Islet of Langerhans (tissue), 1 donor: ENCODE measurements around the gene FGF12.

Experiments used
- FAIRE-seq: peaks from one replicate; lab custom pipeline; 2011; peaks lifted over from hg19 to GRCh38; lab: Jason Lieb, UNC

FGF12 gene

DNA sequence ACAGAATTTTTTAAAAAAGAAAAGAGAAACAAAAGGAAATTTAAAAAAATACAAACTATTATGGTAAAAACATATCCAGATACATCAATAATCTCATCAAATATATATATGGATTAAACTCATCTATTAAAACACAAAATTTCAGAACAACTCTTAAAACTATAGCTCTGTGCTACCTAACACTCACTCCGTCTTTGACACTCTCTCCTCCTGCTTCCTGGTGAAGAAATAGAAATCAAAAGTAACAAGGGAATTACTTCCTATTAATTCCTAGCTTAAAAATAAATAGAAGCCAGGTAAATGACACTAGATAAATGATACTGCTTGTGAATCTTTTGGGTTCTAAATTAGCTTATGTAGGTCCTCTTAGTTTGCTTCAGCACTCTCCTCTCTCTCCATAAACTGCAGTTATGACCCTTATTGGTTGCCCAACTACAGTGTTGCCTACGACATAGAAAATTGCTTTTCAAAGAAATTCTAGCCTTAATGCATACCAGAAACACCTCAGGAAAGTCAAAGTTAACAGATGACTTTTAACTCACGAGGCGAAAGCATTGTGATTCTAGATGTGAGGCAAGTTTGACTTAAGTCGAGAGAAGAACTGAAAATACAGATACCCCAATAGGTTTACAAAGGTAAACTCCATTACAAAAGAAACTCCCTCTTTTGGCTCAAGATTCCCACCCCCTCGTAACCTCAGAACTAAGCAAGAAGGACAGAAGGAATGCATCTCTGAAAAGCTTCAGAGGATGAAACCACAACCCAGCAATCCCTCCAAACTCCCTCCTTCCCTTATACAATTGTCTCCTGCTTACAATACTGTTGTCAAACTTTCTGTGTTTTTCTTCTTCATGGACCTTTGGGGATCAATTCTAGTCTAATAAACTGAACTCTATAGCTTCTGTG, 394.7 kb downstream of the FGF12 start:
- FAIRE-seq = peak; percentile 65

- FAIRE-seq = peak; percentile 88
Observed at GRCh38 chr3:192331749-192332385, 395.5 kb downstream of the FGF12 start.

GRCh38 chr3:192326656-192327055, 400.7 kb downstream of the FGF12 start:
- FAIRE-seq = no peak

DNA sequence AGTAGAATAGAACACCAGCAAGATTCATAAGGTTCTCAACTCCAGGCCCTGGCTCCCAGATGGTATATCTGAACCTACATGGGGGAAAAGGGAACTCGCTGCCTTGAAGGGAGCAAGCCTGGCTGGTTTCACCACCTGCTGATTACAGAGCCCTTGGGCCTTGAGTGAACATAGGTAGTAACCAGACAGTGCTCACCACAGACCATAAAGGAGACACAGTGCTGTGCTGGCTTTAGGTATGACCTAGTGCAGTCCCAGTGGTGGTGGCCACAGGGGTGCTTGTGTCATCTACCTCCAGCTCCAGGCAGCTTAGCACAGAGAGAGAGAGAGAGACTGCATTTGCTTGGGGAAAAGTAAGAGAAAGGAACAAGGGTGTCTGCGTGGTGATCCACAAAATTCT, 409.8 kb downstream of the FGF12 start:
- FAIRE-seq = no peak

DNA sequence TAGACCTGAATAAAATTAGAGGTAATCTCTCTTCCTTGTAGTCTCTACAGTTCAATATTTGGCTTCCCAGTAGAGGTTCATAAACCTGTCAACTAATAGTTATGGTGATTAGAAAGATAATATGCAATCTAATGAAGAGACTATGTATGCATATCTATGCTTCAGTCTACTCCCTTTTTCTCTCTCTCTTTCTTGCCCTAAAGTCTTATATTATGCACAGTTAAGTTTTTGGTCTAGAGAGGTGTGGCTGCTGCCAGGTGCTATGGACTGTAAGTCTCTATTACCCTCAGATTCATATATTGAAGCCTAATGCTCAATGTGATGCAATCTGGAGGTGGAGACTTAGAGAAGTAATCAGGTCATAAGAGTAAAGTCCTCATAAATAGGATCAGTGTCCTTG, 413.7 kb downstream of the FGF12 start:
- FAIRE-seq = no peak

GRCh38 chr3:192307631-192308030, 419.7 kb downstream of the FGF12 start:
- FAIRE-seq = no peak

DNA sequence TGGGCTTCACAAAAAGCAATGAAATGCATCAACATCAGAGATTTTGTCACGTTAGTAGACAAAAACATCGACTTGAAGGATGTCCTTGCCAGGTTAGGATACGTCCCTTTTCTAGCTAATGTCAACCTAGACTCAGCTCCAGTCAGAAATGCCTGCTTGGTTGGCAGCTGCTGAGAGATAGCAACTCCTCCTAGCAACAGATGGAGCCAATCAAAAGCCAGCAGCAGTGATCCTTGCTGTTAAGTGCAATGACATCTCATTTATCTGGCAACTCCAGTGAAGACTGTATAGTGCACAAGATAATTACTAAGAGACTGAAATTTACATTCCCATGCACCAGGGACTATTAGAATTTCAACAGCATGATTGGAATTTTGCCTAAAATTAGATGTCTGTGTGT, 424.1 kb downstream of the FGF12 start:
- FAIRE-seq = no peak

DNA sequence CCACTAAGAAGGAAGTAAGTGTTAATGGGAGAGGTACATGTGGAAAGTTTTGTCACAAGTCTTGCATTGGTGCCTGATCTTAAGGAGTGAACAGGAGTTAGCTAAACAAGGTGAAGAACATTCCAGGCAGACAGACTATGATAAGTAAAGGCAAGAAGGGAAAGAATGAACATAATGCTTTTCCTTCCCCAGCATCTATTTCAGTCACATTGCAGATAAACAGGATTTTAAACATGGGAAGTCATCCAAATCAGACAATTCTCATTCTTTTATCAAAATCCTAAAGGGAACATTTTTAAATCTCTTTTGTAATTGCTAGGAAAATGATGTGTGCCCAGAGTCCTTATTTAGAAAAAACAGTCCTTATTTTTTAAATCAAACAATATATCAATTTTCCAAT, 424.6 kb downstream of the FGF12 start:
- FAIRE-seq = peak; percentile 49

GRCh38 chr3:192299921-192300320, 427.4 kb downstream of the FGF12 start:
- no peak for FAIRE-seq

- FAIRE-seq = no peak
Observed at GRCh38 chr3:192296845-192297244, 430.5 kb downstream of the FGF12 start.

- FAIRE-seq = no peak
Observed at GRCh38 chr3:192284443-192285072, 442.8 kb downstream of the FGF12 start.

DNA sequence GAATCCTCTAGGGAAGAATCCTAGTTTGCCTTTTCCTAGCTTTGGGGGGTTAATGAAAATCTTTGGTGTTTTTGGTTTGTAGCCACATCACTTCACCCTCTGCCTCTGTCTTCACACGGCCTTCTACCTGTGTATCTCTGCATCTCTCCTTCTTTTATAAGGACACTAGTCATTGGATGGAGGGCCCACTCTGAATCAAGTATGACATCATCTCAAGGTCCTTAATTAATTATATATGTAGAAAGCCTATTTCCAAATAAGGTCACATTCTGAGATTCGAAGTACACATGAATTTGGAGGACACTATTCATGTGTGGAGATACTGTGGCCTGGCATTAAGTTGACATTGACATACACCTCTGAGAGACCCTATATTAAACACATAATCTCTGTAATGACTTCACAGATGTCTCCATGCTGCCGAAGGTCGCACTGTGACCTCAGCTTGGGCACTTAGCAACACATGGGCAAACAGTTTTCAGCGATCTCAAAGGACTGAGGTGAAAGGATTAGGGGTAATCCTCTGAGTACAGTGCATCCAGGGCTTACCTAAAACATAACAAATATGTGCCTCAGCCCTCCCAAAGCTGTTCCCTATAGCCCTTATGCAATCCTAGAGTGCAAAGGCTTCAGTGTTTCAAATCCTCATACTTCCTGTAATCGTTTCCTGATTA, 446.0 kb downstream of the FGF12 start:
- no peak for FAIRE-seq

GRCh38 chr3:192279664-192280063, 447.7 kb downstream of the FGF12 start:
- FAIRE-seq = no peak

DNA sequence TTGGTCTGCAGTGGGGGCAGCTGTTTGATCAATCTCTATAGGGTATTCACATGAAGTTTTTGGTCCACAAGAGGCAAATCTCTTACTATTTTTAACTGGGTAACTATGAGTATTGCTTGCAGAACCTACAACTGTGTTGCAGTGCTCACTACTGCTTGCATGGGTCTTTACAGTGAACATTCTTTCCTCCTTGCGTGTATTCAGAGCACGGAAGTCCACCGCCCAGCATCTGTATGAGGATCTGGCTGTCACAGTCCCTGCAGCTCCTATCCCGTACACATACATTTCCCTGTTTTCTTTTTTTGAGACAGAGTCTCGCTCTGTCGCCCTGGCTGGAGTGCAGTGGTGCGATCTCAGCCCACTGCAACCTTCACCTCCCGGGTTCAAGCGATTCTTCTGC, 449.9 kb downstream of the FGF12 start:
- no peak for FAIRE-seq

GRCh38 chr3:192275741-192276355, 451.5 kb downstream of the FGF12 start:
- no peak for FAIRE-seq

DNA sequence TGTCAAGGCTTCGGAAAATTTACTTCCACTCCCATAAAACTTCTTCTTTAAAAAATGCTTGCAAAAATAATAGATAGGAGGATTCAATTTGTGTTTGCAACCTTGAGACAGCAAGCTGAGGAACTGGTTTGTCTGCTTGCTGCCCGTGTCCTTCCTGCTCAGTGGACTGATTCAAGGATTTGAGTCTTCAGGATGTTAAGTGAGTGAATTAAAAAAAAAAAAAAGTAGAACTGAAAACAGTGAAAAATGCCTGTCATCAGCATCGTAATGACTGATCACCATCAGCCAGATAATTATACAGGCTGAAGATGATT, 453.7 kb downstream of the FGF12 start:
- no peak for FAIRE-seq

GRCh38 chr3:192273001-192273696, 454.2 kb downstream of the FGF12 start:
- no peak for FAIRE-seq

GRCh38 chr3:192262001-192262400, 465.3 kb downstream of the FGF12 start:
- FAIRE-seq = no peak

- FAIRE-seq = no peak
Observed at GRCh38 chr3:192261135-192261534, 466.2 kb downstream of the FGF12 start.

- FAIRE-seq = no peak
Observed at GRCh38 chr3:192260116-192261010, 467.0 kb downstream of the FGF12 start.

GRCh38 chr3:192259661-192260060, 467.7 kb downstream of the FGF12 start:
- FAIRE-seq = peak; percentile 13
